Cardiac muscle cell (in vitro differentiated cells and primary cell): ENCODE results near the gene MKRN2. TPM values are rescaled to one million over a fixed set of nuclear protein-coding genes. Genes with fewer than 3 reads are reported as not detected.

ENCODE experiments used
- DNase-seq, 2 donors: peaks; one replicate each; pipeline versions ENCODE4 v3.0.0 to v3.0.0-alpha.2; 2010 to 2017; ENCODE audit warnings: low read depth in 1 of 2, low spot score in 1 of 2
- H3K27ac ChIP-seq: fragments of 200-600 bp; sonication (generic); 2 replicates; pipeline ENCODE4 v1.5.1; 2016
- H3K27me3 ChIP-seq: fragments of 200-600 bp; sonication (generic); 2 replicates; pipeline ENCODE4 v1.6.0; 2016; ENCODE audit warnings: control low read depth
- H3K36me3 ChIP-seq: fragments of 200-600 bp; sonication (generic); 2 replicates; pipeline ENCODE4 v1.5.1; 2016; ENCODE audit warnings: control low read depth
- H3K4me1 ChIP-seq: fragments of 200-600 bp; sonication (generic); 2 replicates; pipeline ENCODE4 v1.8.1; 2017; ENCODE audit warnings: low read depth, mild to moderate bottlenecking, mixed run types
- H3K4me3 ChIP-seq: fragments of 200-600 bp; sonication (generic); 2 replicates; pipeline ENCODE4 v1.5.1; 2016; ENCODE audit warnings: mild to moderate bottlenecking
- H3K9me3 ChIP-seq: fragments of 200-600 bp; sonication (generic); 2 replicates; pipeline ENCODE4 v1.5.1; 2017; ENCODE audit warnings: low read depth, mild to moderate bottlenecking, control low read depth
- polyA plus RNA-seq: library from polyadenylated mRNA; unstranded; fragments of >200 nt; fragmentation: Nextera tagmentation; extraction: Ambion mirVana; gene quantifications from 2 replicates; pipeline ENCODE4 v1.2.1, GENCODE V29; 2016
- total RNA-seq: library from RNA; depleted of rRNA; stranded (reverse); fragments of >200 nt; gene quantifications from 2 replicates; pipeline ENCODE4 v1.2.3, GENCODE V29; 2016
- TF ChIP-seq, protein P1 (sequence below): IDR thresholded peaks from 2 replicates; pipeline ENCODE4 v1.5.1; 2012; ENCODE audit warnings: low read depth, mild to moderate bottlenecking, low read length

The MKRN2 gene
- total and polyA plus RNA-seq, 2 experiments from 2014 or later = 44.7 to 51.5 TPM

DNA sequence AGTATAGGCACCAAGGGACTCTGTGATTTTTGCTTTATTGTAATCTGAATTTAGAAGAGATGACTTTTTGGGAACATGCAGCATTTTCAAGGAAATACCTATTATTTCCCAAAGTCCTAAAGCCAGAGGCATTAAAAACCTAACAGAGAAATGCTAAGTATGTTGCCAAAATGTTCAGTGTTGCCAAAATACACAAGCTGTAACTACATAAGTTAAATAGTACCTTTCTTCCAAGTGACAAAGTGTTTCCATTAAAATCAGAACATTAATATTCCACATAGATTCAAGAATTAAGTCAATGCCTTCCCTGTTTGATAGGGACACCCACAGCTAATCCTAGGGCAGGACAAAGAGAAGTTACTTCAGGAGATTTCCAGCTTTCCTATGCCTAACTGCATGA is 42.0 kb downstream of the MKRN2 start:
- Histone ChIP-seq H3K9me3 (no peaks in the 10 kb centered on the region), H3K27me3 (no peaks in the 10 kb centered on the region), H3K27ac (no peak overlapping the region), H3K36me3 (peaks cover 65% of the 10 kb centered on the region), H3K4me3 (no peak overlapping the region), H3K4me1 (no peaks in the 10 kb centered on the region)
- no peak for DNase-seq
- TF ChIP-seq, protein P1, sequence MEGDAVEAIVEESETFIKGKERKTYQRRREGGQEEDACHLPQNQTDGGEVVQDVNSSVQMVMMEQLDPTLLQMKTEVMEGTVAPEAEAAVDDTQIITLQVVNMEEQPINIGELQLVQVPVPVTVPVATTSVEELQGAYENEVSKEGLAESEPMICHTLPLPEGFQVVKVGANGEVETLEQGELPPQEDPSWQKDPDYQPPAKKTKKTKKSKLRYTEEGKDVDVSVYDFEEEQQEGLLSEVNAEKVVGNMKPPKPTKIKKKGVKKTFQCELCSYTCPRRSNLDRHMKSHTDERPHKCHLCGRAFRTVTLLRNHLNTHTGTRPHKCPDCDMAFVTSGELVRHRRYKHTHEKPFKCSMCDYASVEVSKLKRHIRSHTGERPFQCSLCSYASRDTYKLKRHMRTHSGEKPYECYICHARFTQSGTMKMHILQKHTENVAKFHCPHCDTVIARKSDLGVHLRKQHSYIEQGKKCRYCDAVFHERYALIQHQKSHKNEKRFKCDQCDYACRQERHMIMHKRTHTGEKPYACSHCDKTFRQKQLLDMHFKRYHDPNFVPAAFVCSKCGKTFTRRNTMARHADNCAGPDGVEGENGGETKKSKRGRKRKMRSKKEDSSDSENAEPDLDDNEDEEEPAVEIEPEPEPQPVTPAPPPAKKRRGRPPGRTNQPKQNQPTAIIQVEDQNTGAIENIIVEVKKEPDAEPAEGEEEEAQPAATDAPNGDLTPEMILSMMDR = no peak

DNA sequence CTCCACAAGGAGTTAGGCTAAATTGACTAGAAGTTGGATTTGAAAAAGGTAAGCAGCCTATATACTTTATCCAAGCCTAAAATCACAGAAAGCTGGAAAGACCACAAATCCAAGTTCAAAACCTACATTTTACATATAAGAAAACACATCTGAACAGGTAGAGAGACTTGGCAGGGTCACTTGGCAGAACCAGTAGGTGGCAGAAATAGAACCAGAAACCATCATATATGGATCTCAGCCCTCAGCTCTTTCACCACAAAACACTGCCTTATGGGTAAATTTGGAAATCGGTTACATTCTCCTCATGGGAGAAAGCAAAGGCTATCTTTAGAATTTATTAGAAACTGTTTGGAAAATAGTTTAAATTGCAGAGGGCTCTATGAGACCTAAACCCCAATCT is 44.2 kb downstream of the MKRN2 start:
- Histone ChIP-seq H3K9me3 (no peaks in the 10 kb centered on the region), H3K27me3 (no peaks in the 10 kb centered on the region), H3K4me1 (no peaks in the 10 kb centered on the region), H3K36me3 (peaks cover 78% of the 10 kb centered on the region), H3K4me3 (no peak overlapping the region), H3K27ac (no peak overlapping the region)
- peak in 1 of 2 donors; percentile 19 for DNase-seq
- TF ChIP-seq, protein P1 = peak; percentile 21

DNA sequence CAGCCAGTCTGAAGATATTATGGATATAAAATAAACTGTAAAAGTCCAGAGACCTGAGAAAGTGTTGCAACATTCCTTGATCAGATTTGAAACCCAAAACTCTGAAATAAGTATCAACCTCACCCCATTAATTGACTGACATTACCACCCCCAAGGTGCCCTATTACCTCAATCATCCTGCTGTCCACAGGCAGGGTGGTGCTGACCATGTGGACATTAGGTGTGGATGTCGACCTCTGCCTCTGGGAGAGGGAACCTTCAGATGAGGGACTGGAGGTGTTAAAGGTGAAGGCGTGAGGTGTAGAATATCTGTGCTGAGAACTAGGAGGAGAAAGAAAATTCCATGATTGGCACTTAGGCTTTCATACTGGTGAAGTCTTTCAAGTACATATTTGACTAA is 47.1 kb downstream of the MKRN2 start:
- Histone ChIP-seq H3K4me3 (no peak overlapping the region), H3K4me1 (no peaks in the 10 kb centered on the region), H3K9me3 (no peaks in the 10 kb centered on the region), H3K27ac (no peak overlapping the region), H3K36me3 (peaks cover 81% of the 10 kb centered on the region), H3K27me3 (no peaks in the 10 kb centered on the region)
- DNase-seq = no peak
- TF ChIP-seq, protein P1 = no peak

DNA sequence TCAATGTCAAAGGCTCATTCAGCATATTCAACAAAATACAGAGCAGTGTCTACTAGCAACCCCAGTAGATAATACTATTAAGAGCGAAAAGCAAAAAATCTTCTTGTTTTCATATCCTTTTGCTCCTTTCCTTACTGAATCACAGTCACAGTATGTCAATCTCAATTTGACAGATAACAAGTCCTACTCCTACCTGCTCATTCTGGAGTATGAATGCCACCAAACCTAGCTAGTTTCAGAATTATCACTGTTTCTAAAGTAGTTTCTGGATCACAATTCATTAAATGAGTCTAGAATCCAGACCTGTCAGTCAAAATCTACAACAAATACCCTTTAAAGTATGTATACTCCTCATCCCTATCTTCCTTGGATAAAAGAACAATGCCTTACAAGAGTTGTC is 51.5 kb downstream of the MKRN2 start:
- DNase-seq = no peak
- Histone ChIP-seq H3K27ac (no peak overlapping the region), H3K27me3 (no peaks in the 10 kb centered on the region), H3K4me1 (peaks cover 9% of the 10 kb centered on the region), H3K9me3 (no peaks in the 10 kb centered on the region), H3K4me3 (no peak overlapping the region), H3K36me3 (peaks cover 61% of the 10 kb centered on the region)
- TF ChIP-seq, protein P1 = no peak

DNA sequence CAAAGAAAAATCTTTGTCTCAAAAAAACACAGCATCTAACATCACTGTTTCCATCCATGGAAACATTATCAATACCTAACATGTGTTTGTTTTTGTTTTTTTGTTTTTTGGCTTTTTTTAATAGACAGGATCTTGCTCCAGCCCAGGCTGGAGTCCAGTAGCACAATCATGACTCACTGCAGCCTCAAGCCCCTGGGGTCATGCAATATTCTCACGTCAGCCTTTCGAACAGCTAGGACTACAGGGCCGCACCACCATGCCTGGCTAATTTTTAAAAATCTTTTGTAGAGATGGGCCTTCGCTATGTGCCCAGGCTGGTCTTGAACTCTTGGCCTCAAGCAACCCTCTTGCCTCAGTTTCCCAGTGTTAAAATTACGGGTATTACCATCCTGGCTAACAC is 54.2 kb downstream of the MKRN2 start:
- no peaks in the 10 kb centered on the region for H3K9me3 ChIP-seq
- peaks cover 15% of the 10 kb centered on the region for H3K4me1 ChIP-seq
- no peaks in the 10 kb centered on the region for H3K27me3 ChIP-seq
- H3K36me3 ChIP-seq = peaks cover 46% of the 10 kb centered on the region
- no peak for DNase-seq
- H3K4me3 ChIP-seq = no peak overlapping the region
- H3K27ac ChIP-seq = no peak overlapping the region
- TF ChIP-seq, protein P1 = no peak
